Activated CD8-positive, alpha-beta T cell treated with anti-CD3 and anti-CD28 coated beads for 36 hours (primary cell): ENCODE results near the gene TRPC3. TPM values are rescaled to one million over a fixed set of nuclear protein-coding genes. Genes with fewer than 3 reads are reported as not detected.

Experiments
- ATAC-seq: fragments of 200-7000 bp; cut with Tn5 transposase; one replicate; pipeline ENCODE4 v1.10.0; 2021; ENCODE audit warnings: mild to moderate bottlenecking, moderate library complexity
- CTCF ChIA-PET: fragments of 350-600 bp; sonication (Branson Sonifier 250); formaldehyde crosslinking; loops from one replicate; lab custom pipeline; 2021; ENCODE audit warnings: antibody characterized with exemption; lab: Charles Lee
- POLR2A ChIA-PET: fragments of 350-600 bp; sonication (Branson Sonifier 250); formaldehyde crosslinking; loops from one replicate; lab custom pipeline; 2021; ENCODE audit warnings: antibody characterized with exemption; lab: Charles Lee
- DNase-seq: peaks from one replicate; pipeline ENCODE4 v3.0.0-alpha.2; 2020
- H3K27ac Mint-ChIP-seq: one replicate; pipeline ENCODE4 v1.8.0; 2021; ENCODE audit warnings: mild to moderate bottlenecking, mixed read lengths
- H3K27me3 Mint-ChIP-seq: one replicate; pipeline ENCODE4 v1.8.0; 2021; ENCODE audit warnings: mixed read lengths
- H3K36me3 Mint-ChIP-seq: one replicate; pipeline ENCODE4 v1.8.0; 2021; ENCODE audit warnings: low read depth, mixed read lengths
- H3K4me1 Mint-ChIP-seq: one replicate; pipeline ENCODE4 v1.8.0; 2021; ENCODE audit warnings: low read depth, mixed read lengths
- H3K4me3 Mint-ChIP-seq: one replicate; pipeline ENCODE4 v1.8.0; 2021; ENCODE audit warnings: mild to moderate bottlenecking, moderate library complexity, mixed read lengths
- H3K9me3 Mint-ChIP-seq: one replicate; pipeline ENCODE4 v1.8.0; 2021; ENCODE audit warnings: mixed read lengths
- CTCF ChIP-seq: fragments of 200-600 bp; IDR thresholded peaks from one replicate; pipeline ENCODE4 v1.8.0; 2022; ENCODE audit warnings: antibody characterized with exemption, mild to moderate bottlenecking
- intact Hi-C: fragments of 100-400 bp; cut with micrococcal nuclease; formaldehyde crosslinking; loops from one replicate; pipeline ENCODE4 v1.10.0; 2022
- total RNA-seq, 2 experiments: library from RNA; stranded (reverse); gene quantifications; one replicate each; pipeline ENCODE4 v1.2.3, GENCODE V29; 2021

The TRPC3 gene
- total RNA-seq, 2 experiments from 2014 or later, result 0.13 to 0.16 TPM

- ChIA-PET POLR2A (no interaction called here), CTCF (interaction anchor here (0.6 to 2.8 kb wide), 16 partner anchors 12 to 627 kb away, joined by 3 to 12 read pairs (median 4); no protein-coding TSS in a partner anchor)
- ATAC-seq, result peak; percentile 34
- no peak overlapping the region for H3K27ac Mint-ChIP-seq
- H3K27me3 Mint-ChIP-seq, result peaks cover 40% of the 10 kb centered on the region
- TF ChIP-seq CTCF, result no peak
- no peaks in the 10 kb centered on the region for H3K9me3 Mint-ChIP-seq
- H3K4me3 Mint-ChIP-seq, result peak overlapping the region; percentile 86
- intact Hi-C loops, result loop anchor here (5.0 kb wide), 2 partner anchors 201 to 626 kb away; partner anchors contain the start of gene BLTP1
- DNase-seq, result peak; percentile 26
- no peaks in the 10 kb centered on the region for H3K36me3 Mint-ChIP-seq
- peaks cover 9% of the 10 kb centered on the region for H3K4me1 Mint-ChIP-seq
Measured at GRCh38 chr4:121950680-121951520, 960 bp downstream of the TRPC3 start.

GRCh38 chr4:121950212-121950679 lies 1.6 kb downstream of the TRPC3 start:
- Mint-ChIP-seq H3K9me3 (no peaks in the 10 kb centered on the region), H3K4me3 (peak overlapping the region; percentile 86), H3K27me3 (peaks cover 43% of the 10 kb centered on the region), H3K27ac (no peak overlapping the region), H3K36me3 (no peaks in the 10 kb centered on the region), H3K4me1 (peaks cover 9% of the 10 kb centered on the region)
- peak; percentile 81 for TF ChIP-seq CTCF
- intact Hi-C loops, result loop anchor here (5.0 kb wide), 2 partner anchors 202 to 627 kb away; partner anchors contain the start of gene BLTP1
- ChIA-PET CTCF (interaction anchor here (0.6 to 2.8 kb wide), 25 partner anchors 11 to 628 kb away, joined by 3 to 12 read pairs (median 4); no protein-coding TSS in a partner anchor), POLR2A (no interaction called here)
- DNase-seq, result peak; percentile 91
- ATAC-seq, result peak; percentile 89

GRCh38 chr4:121946644-121947043 lies 5.2 kb downstream of the TRPC3 start:
- Mint-ChIP-seq H3K27me3 (peaks cover 45% of the 10 kb centered on the region), H3K36me3 (no peaks in the 10 kb centered on the region), H3K9me3 (no peaks in the 10 kb centered on the region), H3K27ac (no peak overlapping the region), H3K4me3 (no peak overlapping the region), H3K4me1 (peaks cover 6% of the 10 kb centered on the region)
- DNase-seq (no peak), ATAC-seq (no peak)
- ChIA-PET CTCF (interaction anchor here (1.4 kb wide), 1 partner anchor 56 kb away, joined by 3 read pairs; no protein-coding TSS in a partner anchor), POLR2A (no interaction called here)
- intact Hi-C loops, result no loop called here
- no peak for TF ChIP-seq CTCF

GRCh38 chr4:121943941-121944340 lies 7.9 kb downstream of the TRPC3 start:
- Mint-ChIP-seq H3K27me3 (peaks cover 52% of the 10 kb centered on the region), H3K36me3 (no peaks in the 10 kb centered on the region), H3K9me3 (no peaks in the 10 kb centered on the region), H3K4me3 (no peak overlapping the region), H3K4me1 (peaks cover 2% of the 10 kb centered on the region), H3K27ac (no peak overlapping the region)
- peak; percentile 41 for DNase-seq
- ChIA-PET POLR2A (no interaction called here), CTCF (interaction anchor here (0.8 to 1.5 kb wide), 3 partner anchors 14 to 27 kb away, joined by 3 to 4 read pairs (median 3); no protein-coding TSS in a partner anchor)
- TF ChIP-seq CTCF, result peak; percentile 59
- intact Hi-C loops, result no loop called here
- no peak for ATAC-seq

- TF ChIP-seq CTCF, result no peak
- CTCF ChIA-PET, result interaction anchor here (0.9 to 1.0 kb wide), 2 partner anchors 11 to 40 kb away, joined by 3 to 4 read pairs; no protein-coding TSS in a partner anchor
Measured at GRCh38 chr4:121939690-121940089, 12.2 kb downstream of the TRPC3 start.

More at GRCh38 chr4:121939690-121940089, 12.2 kb downstream of the TRPC3 start:
- intact Hi-C loops, result no loop called here
- no peaks in the 10 kb centered on the region for H3K9me3 Mint-ChIP-seq
- H3K27ac Mint-ChIP-seq, result no peak overlapping the region
- H3K4me3 Mint-ChIP-seq, result no peak overlapping the region
- ATAC-seq (no peak), DNase-seq (no peak)
- H3K36me3 Mint-ChIP-seq, result no peaks in the 10 kb centered on the region
- POLR2A ChIA-PET, result no interaction called here
- H3K27me3 Mint-ChIP-seq, result peaks cover 42% of the 10 kb centered on the region
- peaks cover 10% of the 10 kb centered on the region for H3K4me1 Mint-ChIP-seq
